SU-DHL-6 (cell line): ENCODE measurements around the gene SHQ1.

Experiments
- CTCF ChIP-seq: fragments of 200-600 bp; sonication (generic); IDR thresholded peaks from one replicate; pipeline ENCODE4 v1.5.1; 2017; ENCODE audit warnings: antibody characterized with exemption, mild to moderate bottlenecking, low read length, moderate library complexity; ENCODE audit not compliant: insufficient read depth, poor library complexity, severe bottlenecking
- EZH2phosphoT487 ChIP-seq: fragments of 200-600 bp; sonication (generic), shearing (Covaris generic); conservative IDR thresholded peaks from 2 replicates; pipeline ENCODE4 v1.6.1; 2018; ENCODE audit warnings: mild to moderate bottlenecking, antibody characterized with exemption, low read length, moderate library complexity, mixed read lengths

DNA sequence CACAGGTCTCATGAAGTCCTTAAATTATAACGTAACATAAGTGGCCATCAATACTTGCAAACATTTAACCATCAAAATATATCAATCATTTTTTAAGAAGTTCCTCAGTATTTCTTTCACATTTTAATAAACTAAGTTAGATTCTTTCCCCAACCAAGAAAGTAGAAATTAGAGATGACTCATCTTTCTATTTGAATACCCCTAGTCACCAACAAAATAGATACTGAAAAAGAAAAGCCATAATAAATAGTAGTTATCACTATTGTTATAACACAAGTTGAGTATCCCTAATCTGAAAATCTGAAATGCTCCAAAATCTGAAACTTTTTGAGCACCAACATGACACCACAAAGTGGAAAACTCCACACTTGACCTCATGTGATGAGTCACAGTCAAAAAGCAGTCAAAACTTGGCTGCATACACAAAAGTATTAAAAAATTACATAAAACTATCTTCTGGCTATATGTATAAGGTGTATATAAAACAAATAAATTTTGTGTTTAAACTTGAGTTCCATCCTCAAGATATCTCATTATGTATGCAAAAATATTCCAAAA is 3.7 kb downstream of the SHQ1 start:
- TF ChIP-seq CTCF, result no peak
- TF ChIP-seq EZH2phosphoT487, result no peak
